OCI-LY3 (cell line): ENCODE measurements around the gene CLDN16.

Source experiments
- H2AFZ ChIP-seq: fragments of 200-600, 300-600 bp; shearing (Covaris generic); 2 replicates; pipeline ENCODE4 v1.6.0; 2014; ENCODE audit warnings: antibody characterized with exemption, low read depth, low read length
- H3K27ac ChIP-seq: fragments of 200-600, 300-600 bp; sonication (generic); 2 replicates; pipeline ENCODE4 v1.5.1; 2014; ENCODE audit warnings: mild to moderate bottlenecking, low read length, moderate library complexity, mixed read lengths
- H3K27me3 ChIP-seq: fragments of 200-600, 300-600 bp; sonication (generic); 2 replicates; pipeline ENCODE4 v1.6.1; 2014; ENCODE audit warnings: low read depth, low read length, mixed read lengths
- H3K36me3 ChIP-seq: fragments of 200-600, 300-600 bp; sonication (generic); replicated peaks from 2 replicates; pipeline ENCODE3; 2014; ENCODE audit warnings: low read depth, low read length, mixed read lengths
- H3K4me1 ChIP-seq: fragments of 300-600, 200-600 bp; sonication (generic); 2 replicates; pipeline ENCODE4 v1.6.1; 2014; ENCODE audit warnings: low read length, mixed read lengths
- H3K4me2 ChIP-seq: fragments of 200-600, 300-600 bp; sonication (generic); 2 replicates; pipeline ENCODE4 v1.6.1; 2014; ENCODE audit warnings: low read length, mixed read lengths
- H3K4me3 ChIP-seq: fragments of 300-600, 200-600 bp; sonication (generic); 2 replicates; pipeline ENCODE4 v1.5.1; 2014; ENCODE audit warnings: antibody characterized with exemption, mild to moderate bottlenecking, low read length, moderate library complexity
- H3K79me2 ChIP-seq: fragments of 300-600, 200-600 bp; shearing (Covaris generic); 2 replicates; pipeline ENCODE4 v1.6.1; 2014; ENCODE audit warnings: mild to moderate bottlenecking, low read length, mixed read lengths
- H3K9ac ChIP-seq: fragments of 300-600, 200-600 bp; shearing (Covaris generic); 2 replicates; pipeline ENCODE4 v1.6.0; 2014; ENCODE audit warnings: mild to moderate bottlenecking, low read length, moderate library complexity
- H3K9me3 ChIP-seq: fragments of 200-600, 300-600 bp; shearing (Covaris generic); 2 replicates; pipeline ENCODE4 v1.6.1; 2014; ENCODE audit warnings: low read length, mixed read lengths; ENCODE audit not compliant: insufficient read depth
- H4K20me1 ChIP-seq: fragments of 200-600, 300-600 bp; sonication (generic); 2 replicates; pipeline ENCODE4 v1.6.1; 2016; ENCODE audit warnings: low read length, mixed read lengths; ENCODE audit not compliant: insufficient read depth
- EZH2phosphoT487 ChIP-seq: fragments of 200-600 bp; shearing (Covaris generic); IDR thresholded peaks from 2 replicates; pipeline ENCODE4 v1.6.1; 2018; ENCODE audit warnings: antibody characterized with exemption, mixed run types, low read depth
- TF ChIP-seq, protein P1 (sequence below): fragments of 200-600, 300-600 bp; sonication (generic); IDR thresholded peaks from 2 replicates; pipeline ENCODE4 v1.5.1; 2014; ENCODE audit warnings: antibody characterized with exemption, low read length, low read depth

The CLDN16 gene

DNA sequence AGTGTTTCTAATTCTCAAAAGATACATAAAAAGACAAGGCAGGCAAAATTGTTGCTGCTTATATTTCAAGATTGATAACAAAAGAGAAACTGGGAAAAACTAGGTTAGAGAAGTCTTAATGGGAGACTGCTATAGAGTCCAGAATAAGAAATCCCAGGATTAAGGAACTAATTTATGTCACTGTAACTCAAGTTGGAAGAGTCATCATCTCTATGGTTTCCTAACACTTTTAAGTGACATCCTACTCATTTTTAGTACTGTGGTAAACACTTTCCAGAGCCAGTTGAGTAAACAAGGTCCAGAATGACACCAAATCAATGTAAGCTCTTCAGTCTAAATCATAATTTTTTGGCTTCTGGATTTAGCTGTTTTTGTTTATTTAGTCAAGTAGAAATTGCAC is 8.0 kb downstream of the CLDN16 start:
- Histone ChIP-seq H3K36me3 (no peaks in the 10 kb centered on the region), H2AFZ (no peak overlapping the region), H3K9ac (no peak overlapping the region), H3K4me1 (no peaks in the 10 kb centered on the region), H3K4me2 (no peak overlapping the region), H3K79me2 (no peaks in the 10 kb centered on the region), H3K4me3 (no peak overlapping the region), H3K27ac (no peak overlapping the region), H3K27me3 (no peaks in the 10 kb centered on the region), H3K9me3 (no peaks in the 10 kb centered on the region), H4K20me1 (no peaks in the 10 kb centered on the region)
- no peak for TF ChIP-seq EZH2phosphoT487
- TF ChIP-seq, protein P1, sequence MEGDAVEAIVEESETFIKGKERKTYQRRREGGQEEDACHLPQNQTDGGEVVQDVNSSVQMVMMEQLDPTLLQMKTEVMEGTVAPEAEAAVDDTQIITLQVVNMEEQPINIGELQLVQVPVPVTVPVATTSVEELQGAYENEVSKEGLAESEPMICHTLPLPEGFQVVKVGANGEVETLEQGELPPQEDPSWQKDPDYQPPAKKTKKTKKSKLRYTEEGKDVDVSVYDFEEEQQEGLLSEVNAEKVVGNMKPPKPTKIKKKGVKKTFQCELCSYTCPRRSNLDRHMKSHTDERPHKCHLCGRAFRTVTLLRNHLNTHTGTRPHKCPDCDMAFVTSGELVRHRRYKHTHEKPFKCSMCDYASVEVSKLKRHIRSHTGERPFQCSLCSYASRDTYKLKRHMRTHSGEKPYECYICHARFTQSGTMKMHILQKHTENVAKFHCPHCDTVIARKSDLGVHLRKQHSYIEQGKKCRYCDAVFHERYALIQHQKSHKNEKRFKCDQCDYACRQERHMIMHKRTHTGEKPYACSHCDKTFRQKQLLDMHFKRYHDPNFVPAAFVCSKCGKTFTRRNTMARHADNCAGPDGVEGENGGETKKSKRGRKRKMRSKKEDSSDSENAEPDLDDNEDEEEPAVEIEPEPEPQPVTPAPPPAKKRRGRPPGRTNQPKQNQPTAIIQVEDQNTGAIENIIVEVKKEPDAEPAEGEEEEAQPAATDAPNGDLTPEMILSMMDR = no peak

DNA sequence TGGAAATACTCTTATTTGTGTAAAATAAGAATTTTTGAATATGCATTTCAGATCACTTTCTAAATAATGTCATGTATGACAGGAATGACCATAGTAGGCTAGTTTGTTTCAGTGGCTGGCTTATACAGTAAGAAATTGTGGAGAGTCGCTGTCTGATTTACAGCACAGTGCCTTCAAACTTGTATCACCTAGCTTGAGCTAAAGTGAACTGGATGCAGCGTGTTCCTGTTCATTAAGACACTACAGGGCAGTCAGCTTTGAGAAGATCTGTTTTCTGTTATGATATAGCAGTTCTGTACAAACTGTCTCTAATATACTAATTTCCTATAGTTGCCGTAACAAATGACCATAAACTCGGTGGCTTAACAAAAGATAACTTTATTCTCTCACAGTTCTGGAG is 9.9 kb downstream of the CLDN16 start:
- no peak overlapping the region for H2AFZ ChIP-seq
- TF ChIP-seq EZH2phosphoT487 = no peak
- TF ChIP-seq, protein P1 = no peak
- H3K9me3 ChIP-seq = no peaks in the 10 kb centered on the region
- no peak overlapping the region for H3K9ac ChIP-seq
- no peaks in the 10 kb centered on the region for H3K36me3 ChIP-seq
- no peak overlapping the region for H3K27ac ChIP-seq
- H3K4me3 ChIP-seq = no peak overlapping the region
- no peak overlapping the region for H3K4me2 ChIP-seq
- H4K20me1 ChIP-seq = no peaks in the 10 kb centered on the region
- no peaks in the 10 kb centered on the region for H3K27me3 ChIP-seq
- no peaks in the 10 kb centered on the region for H3K79me2 ChIP-seq
- H3K4me1 ChIP-seq = no peaks in the 10 kb centered on the region

DNA sequence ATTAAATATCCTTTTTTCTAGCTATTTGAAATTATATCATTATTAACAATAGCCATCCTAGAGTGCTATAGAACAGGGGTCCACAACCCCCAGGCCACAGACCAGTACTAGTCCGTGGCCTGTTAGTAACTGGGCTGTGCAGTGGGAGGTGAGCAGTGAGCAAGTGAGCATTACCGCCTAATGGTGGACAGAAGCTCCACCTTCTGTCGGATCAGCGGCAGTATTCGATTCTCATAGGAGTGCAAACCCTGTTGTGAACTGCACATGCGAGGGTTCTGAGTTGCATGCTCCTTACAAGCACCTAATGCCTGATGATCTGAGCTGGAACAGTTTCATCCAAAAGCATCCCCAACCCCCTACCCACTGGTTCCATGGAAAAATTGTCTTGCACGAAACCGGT is 11.7 kb downstream of the CLDN16 start:
- Histone ChIP-seq H3K27ac (no peak overlapping the region), H3K36me3 (no peaks in the 10 kb centered on the region)

DNA sequence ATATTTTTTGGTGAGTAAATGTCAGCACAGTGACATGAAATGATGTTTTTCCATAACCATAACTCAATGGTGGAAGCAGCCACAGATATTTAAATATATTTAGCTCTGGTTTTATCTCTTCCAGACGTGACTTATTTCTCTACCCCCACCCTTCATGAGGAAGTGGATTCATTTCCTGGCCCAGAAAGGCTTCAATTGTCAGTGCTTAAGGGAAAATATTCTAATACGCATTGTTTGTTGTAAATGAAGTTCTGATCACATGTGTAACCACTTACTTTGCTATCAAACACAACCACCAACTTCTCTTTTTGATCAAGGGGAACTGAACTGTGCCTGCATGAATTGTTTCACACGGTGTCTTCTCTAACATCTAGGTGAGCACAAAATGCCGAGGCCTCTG is 14.0 kb downstream of the CLDN16 start:
- Histone ChIP-seq H3K9me3 (no peaks in the 10 kb centered on the region), H2AFZ (no peak overlapping the region), H3K4me2 (no peak overlapping the region), H3K79me2 (no peaks in the 10 kb centered on the region), H3K36me3 (no peaks in the 10 kb centered on the region), H3K4me1 (no peaks in the 10 kb centered on the region), H3K9ac (no peak overlapping the region), H3K27ac (no peak overlapping the region), H3K4me3 (no peak overlapping the region), H3K27me3 (no peaks in the 10 kb centered on the region), H4K20me1 (no peaks in the 10 kb centered on the region)
- no peak for TF ChIP-seq EZH2phosphoT487
- TF ChIP-seq, protein P1 = no peak

More for the DNA sequence above, 11.7 kb downstream of the CLDN16 start:
- Histone ChIP-seq H3K4me1 (no peaks in the 10 kb centered on the region), H4K20me1 (no peaks in the 10 kb centered on the region), H3K27me3 (no peaks in the 10 kb centered on the region), H3K9me3 (no peaks in the 10 kb centered on the region), H3K4me3 (no peak overlapping the region), H2AFZ (no peak overlapping the region), H3K9ac (no peak overlapping the region), H3K4me2 (no peak overlapping the region), H3K79me2 (no peaks in the 10 kb centered on the region)
- TF ChIP-seq, protein P1 = no peak
- TF ChIP-seq EZH2phosphoT487 = no peak
